OCI-LY3 (cell line): Measurements from ENCODE around the gene KRTAP5-2.

ENCODE experiments used
- H2AFZ ChIP-seq: fragments of 200-600, 300-600 bp; shearing (Covaris generic); 2 replicates; pipeline ENCODE4 v1.6.0; 2014; ENCODE audit warnings: antibody characterized with exemption, low read depth, low read length
- H3K27ac ChIP-seq: fragments of 200-600, 300-600 bp; sonication (generic); 2 replicates; pipeline ENCODE4 v1.5.1; 2014; ENCODE audit warnings: mild to moderate bottlenecking, low read length, moderate library complexity, mixed read lengths
- H3K27me3 ChIP-seq: fragments of 200-600, 300-600 bp; sonication (generic); 2 replicates; pipeline ENCODE4 v1.6.1; 2014; ENCODE audit warnings: low read depth, low read length, mixed read lengths
- H3K36me3 ChIP-seq: fragments of 200-600, 300-600 bp; sonication (generic); replicated peaks from 2 replicates; pipeline ENCODE3; 2014; ENCODE audit warnings: low read depth, low read length, mixed read lengths
- H3K4me1 ChIP-seq: fragments of 300-600, 200-600 bp; sonication (generic); 2 replicates; pipeline ENCODE4 v1.6.1; 2014; ENCODE audit warnings: low read length, mixed read lengths
- H3K4me2 ChIP-seq: fragments of 200-600, 300-600 bp; sonication (generic); 2 replicates; pipeline ENCODE4 v1.6.1; 2014; ENCODE audit warnings: low read length, mixed read lengths
- H3K4me3 ChIP-seq: fragments of 300-600, 200-600 bp; sonication (generic); 2 replicates; pipeline ENCODE4 v1.5.1; 2014; ENCODE audit warnings: antibody characterized with exemption, mild to moderate bottlenecking, low read length, moderate library complexity
- H3K79me2 ChIP-seq: fragments of 300-600, 200-600 bp; shearing (Covaris generic); 2 replicates; pipeline ENCODE4 v1.6.1; 2014; ENCODE audit warnings: mild to moderate bottlenecking, low read length, mixed read lengths
- H3K9ac ChIP-seq: fragments of 300-600, 200-600 bp; shearing (Covaris generic); 2 replicates; pipeline ENCODE4 v1.6.0; 2014; ENCODE audit warnings: mild to moderate bottlenecking, low read length, moderate library complexity
- H3K9me3 ChIP-seq: fragments of 200-600, 300-600 bp; shearing (Covaris generic); 2 replicates; pipeline ENCODE4 v1.6.1; 2014; ENCODE audit warnings: low read length, mixed read lengths; ENCODE audit not compliant: insufficient read depth
- H4K20me1 ChIP-seq: fragments of 200-600, 300-600 bp; sonication (generic); 2 replicates; pipeline ENCODE4 v1.6.1; 2016; ENCODE audit warnings: low read length, mixed read lengths; ENCODE audit not compliant: insufficient read depth
- EZH2phosphoT487 ChIP-seq: fragments of 200-600 bp; shearing (Covaris generic); IDR thresholded peaks from 2 replicates; pipeline ENCODE4 v1.6.1; 2018; ENCODE audit warnings: antibody characterized with exemption, mixed run types, low read depth
- TF ChIP-seq, protein P1 (sequence below): fragments of 200-600, 300-600 bp; sonication (generic); IDR thresholded peaks from 2 replicates; pipeline ENCODE4 v1.5.1; 2014; ENCODE audit warnings: antibody characterized with exemption, low read length, low read depth

The KRTAP5-2 gene

DNA sequence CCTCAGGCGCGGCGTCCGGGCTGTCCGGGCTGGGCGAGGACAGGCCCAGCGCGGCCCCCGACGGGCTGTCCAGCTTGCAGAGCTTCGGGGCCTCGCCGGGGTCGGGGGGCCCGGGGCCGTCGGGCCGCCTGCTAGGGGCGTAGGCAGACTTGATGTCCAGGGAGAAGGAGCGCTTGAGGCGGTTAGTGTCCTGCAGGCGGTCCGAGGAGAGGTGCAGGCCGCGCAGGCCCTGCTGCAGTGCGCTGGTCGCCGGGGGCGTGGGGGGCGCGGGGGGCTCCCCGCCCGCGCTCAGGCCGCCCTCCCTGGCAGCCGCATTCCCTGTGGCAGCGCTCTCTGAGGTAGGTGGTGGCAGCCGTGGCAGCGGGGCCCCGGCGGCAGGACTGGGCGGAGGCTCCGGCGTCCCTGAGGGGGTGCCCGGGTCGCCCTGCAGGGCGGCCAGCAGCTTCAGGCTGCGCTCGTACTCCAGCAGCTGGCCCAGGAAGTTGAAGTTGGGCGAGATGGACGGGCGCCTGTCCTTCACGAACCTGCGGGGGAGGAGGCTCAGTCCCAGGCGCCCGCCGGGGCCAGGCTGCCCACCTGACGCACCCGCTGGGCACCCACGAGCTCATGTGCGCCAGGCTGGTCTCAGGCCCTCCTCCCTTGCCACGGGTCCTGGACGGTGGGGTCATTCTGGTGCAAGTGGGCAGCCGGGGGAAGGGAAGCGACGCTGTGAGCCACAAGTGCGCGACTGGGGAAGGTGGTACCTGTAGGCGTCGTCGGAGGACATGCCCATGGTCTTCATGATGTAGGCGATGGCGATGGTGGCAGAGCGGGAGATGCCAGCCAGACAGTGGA, 40.8 kb downstream of the KRTAP5-2 start:
- H2AFZ ChIP-seq, result no peak overlapping the region
- no peaks in the 10 kb centered on the region for H3K36me3 ChIP-seq
- H3K27ac ChIP-seq, result no peak overlapping the region
- H3K79me2 ChIP-seq, result no peaks in the 10 kb centered on the region
- TF ChIP-seq EZH2phosphoT487, result no peak
- TF ChIP-seq, protein P1, sequence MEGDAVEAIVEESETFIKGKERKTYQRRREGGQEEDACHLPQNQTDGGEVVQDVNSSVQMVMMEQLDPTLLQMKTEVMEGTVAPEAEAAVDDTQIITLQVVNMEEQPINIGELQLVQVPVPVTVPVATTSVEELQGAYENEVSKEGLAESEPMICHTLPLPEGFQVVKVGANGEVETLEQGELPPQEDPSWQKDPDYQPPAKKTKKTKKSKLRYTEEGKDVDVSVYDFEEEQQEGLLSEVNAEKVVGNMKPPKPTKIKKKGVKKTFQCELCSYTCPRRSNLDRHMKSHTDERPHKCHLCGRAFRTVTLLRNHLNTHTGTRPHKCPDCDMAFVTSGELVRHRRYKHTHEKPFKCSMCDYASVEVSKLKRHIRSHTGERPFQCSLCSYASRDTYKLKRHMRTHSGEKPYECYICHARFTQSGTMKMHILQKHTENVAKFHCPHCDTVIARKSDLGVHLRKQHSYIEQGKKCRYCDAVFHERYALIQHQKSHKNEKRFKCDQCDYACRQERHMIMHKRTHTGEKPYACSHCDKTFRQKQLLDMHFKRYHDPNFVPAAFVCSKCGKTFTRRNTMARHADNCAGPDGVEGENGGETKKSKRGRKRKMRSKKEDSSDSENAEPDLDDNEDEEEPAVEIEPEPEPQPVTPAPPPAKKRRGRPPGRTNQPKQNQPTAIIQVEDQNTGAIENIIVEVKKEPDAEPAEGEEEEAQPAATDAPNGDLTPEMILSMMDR, result no peak
- H3K27me3 ChIP-seq, result no peaks in the 10 kb centered on the region
- H3K4me3 ChIP-seq, result no peak overlapping the region
- H3K9me3 ChIP-seq, result no peaks in the 10 kb centered on the region
- H4K20me1 ChIP-seq, result no peaks in the 10 kb centered on the region
- H3K4me2 ChIP-seq, result no peak overlapping the region
- no peak overlapping the region for H3K9ac ChIP-seq
- H3K4me1 ChIP-seq, result peaks cover 14% of the 10 kb centered on the region

DNA sequence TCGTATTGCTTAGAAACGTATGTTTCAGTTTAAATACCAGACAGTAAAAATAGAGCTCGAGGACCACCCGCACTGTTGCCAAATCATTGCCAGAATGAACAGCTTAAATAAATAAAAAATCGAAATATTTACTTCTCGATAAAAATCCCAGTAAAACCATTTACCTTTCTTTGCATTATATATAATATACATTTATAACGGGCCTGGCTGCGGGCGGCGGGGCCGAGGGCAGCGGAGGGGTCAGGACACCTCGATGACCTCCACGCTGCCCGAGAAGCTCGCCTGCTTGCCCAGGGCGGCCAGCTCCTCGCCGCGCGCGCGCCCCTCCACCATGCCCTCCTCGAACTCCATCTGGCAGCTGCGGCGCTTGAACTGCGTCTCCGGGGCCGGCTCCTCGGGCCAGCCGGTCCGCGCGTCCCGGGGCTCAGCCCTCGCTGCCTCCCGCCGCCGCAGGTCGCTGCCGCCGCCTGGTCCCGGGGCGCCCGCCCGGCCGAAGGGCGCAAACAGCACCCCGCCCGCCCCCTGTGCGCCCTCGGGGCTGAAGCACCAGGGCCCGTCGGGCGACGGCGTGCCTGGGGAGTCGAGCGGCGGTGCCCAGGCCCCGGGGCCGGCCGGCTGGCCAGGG, 41.7 kb downstream of the KRTAP5-2 start:
- H3K36me3 ChIP-seq, result no peaks in the 10 kb centered on the region
- H3K9ac ChIP-seq, result no peak overlapping the region
- TF ChIP-seq, protein P1, result no peak
- TF ChIP-seq EZH2phosphoT487, result no peak
- H3K4me2 ChIP-seq, result no peak overlapping the region
- no peak overlapping the region for H2AFZ ChIP-seq
- no peaks in the 10 kb centered on the region for H3K79me2 ChIP-seq
- H4K20me1 ChIP-seq, result no peaks in the 10 kb centered on the region
- H3K27me3 ChIP-seq, result no peaks in the 10 kb centered on the region
- no peak overlapping the region for H3K4me3 ChIP-seq
- no peak overlapping the region for H3K27ac ChIP-seq
- no peaks in the 10 kb centered on the region for H3K9me3 ChIP-seq
- peaks cover 14% of the 10 kb centered on the region for H3K4me1 ChIP-seq

DNA sequence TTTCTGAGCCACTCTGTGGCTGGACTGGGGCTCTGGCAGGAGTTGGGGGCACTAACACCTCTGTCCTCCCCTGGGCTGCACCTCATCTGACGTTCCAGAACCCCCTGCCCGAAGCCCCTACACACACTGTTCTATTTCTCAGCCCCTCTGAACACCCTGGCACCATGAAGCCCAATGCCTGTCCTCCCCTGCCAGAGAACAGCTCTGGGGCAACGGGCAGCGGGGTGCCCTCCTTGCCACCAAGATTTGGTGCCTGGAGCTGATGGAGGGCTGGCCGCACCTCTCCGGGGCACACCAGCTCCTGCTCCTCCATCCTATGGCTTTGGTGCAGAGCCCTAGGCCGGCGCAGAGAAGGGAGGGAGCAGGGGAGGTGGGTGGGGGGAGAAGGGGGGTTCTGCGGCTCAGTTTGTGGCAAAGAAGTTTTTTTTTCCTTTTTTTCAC, 42.4 kb downstream of the KRTAP5-2 start:
- H3K9me3 ChIP-seq, result no peaks in the 10 kb centered on the region
- no peak overlapping the region for H2AFZ ChIP-seq
- TF ChIP-seq EZH2phosphoT487, result no peak
- TF ChIP-seq, protein P1, result no peak
- no peak overlapping the region for H3K4me2 ChIP-seq
- no peaks in the 10 kb centered on the region for H3K36me3 ChIP-seq
- peaks cover 14% of the 10 kb centered on the region for H3K4me1 ChIP-seq
- no peak overlapping the region for H3K4me3 ChIP-seq
- no peak overlapping the region for H3K27ac ChIP-seq
- no peaks in the 10 kb centered on the region for H4K20me1 ChIP-seq
- H3K9ac ChIP-seq, result no peak overlapping the region
- no peaks in the 10 kb centered on the region for H3K79me2 ChIP-seq
- H3K27me3 ChIP-seq, result no peaks in the 10 kb centered on the region

DNA sequence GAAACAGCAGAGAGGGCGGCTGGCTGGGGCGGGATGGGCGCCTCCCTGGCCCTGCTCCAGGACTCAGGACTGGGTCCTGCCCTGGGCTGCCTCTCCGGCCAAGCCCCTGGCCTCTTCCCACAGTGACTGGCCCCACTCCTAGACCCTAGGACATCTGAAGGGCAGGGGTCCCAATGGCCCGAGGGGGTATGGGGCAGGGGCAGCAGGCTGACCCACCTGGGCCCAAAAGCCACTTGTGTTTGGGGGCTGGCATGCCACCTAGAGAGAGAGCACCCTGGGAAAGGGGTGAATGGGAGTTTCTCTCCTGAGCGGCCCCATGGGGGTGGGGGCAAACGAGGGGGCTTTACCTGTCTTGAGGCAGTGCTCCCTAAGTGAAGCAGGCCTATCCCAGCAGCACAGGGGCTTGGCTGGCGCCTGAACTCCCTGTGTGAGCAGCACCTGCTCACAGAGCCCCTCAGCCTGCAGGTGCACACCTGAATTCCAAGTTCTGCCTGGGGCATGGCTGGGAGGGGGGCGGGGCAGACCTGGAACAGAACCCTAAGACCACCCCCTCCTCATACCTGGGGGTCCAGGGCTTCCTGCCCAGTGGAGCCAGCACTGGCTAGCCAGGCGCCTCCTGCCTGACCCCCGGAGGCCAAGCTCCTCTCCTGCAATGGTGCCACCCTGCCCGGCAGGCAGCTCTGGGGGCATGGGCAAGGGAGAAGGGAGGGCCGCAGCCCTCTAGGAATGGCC, 42.9 kb downstream of the KRTAP5-2 start:
- Histone ChIP-seq H3K4me2 (no peak overlapping the region), H3K27me3 (no peaks in the 10 kb centered on the region), H3K4me3 (no peak overlapping the region), H4K20me1 (no peaks in the 10 kb centered on the region), H3K79me2 (no peaks in the 10 kb centered on the region), H3K9me3 (no peaks in the 10 kb centered on the region), H3K36me3 (no peaks in the 10 kb centered on the region), H2AFZ (no peak overlapping the region), H3K9ac (no peak overlapping the region), H3K4me1 (peaks cover 14% of the 10 kb centered on the region), H3K27ac (no peak overlapping the region)
- TF ChIP-seq, protein P1, result no peak
- TF ChIP-seq EZH2phosphoT487, result no peak
